GM23338 (cell line): ENCODE measurements around the gene MSANTD7. TPM values are rescaled to one million over a fixed set of nuclear protein-coding genes. Genes with fewer than 3 reads are reported as not detected.

ENCODE experiments used
- CREB1 ChIP-seq: fragments of 250-450 bp; sonication (Bioruptor Pico); IDR thresholded peaks from 2 replicates; pipeline ENCODE4 v1.5.0; 2020; ENCODE audit warnings: low read depth, mild to moderate bottlenecking, moderate library complexity
- EZH2 ChIP-seq: fragments of 200-600 bp; sonication (generic); IDR thresholded peaks from one replicate; pipeline ENCODE4 v1.8.0; 2017; ENCODE audit warnings: antibody characterized with exemption, mild to moderate bottlenecking, low read depth; ENCODE audit not compliant: unreplicated experiment
- POLR2AphosphoS5 ChIP-seq: IDR thresholded peaks from 2 replicates; pipeline ENCODE4 v1.6.1; 2016; ENCODE audit warnings: antibody characterized with exemption, low read depth
- polyA plus RNA-seq: library from polyadenylated mRNA; unstranded; fragments of >200 nt; fragmentation: Nextera tagmentation; extraction: Ambion mirVana; gene quantifications from 2 replicates; pipeline ENCODE4 v1.2.1, GENCODE V29; 2016
- total RNA-seq: library from RNA; depleted of rRNA; stranded (reverse); fragments of >200 nt; shearing (Covaris generic); gene quantifications from 2 replicates; pipeline ENCODE4 v1.2.3, GENCODE V29; 2014
- TF ChIP-seq, protein P1 (sequence below): fragments of 250-450 bp; sonication (Bioruptor Pico); IDR thresholded peaks from 2 replicates; pipeline ENCODE4 v1.5.0; 2020; ENCODE audit warnings: mild to moderate bottlenecking, moderate library complexity
- TF ChIP-seq, protein P2 (sequence below), 2 experiments: fragments of 200-600 bp in 1 of 2; sonication (generic) in 1 of 2; conservative IDR thresholded peaks; 2 replicates each; pipeline versions ENCODE4 v1.5.1 to v1.6.1; 2016 to 2017; ENCODE audit warnings: antibody characterized with exemption in 2 of 2, low read depth in 2 of 2, mild to moderate bottlenecking in 2 of 2, moderate library complexity in 1 of 2
- TF ChIP-seq, protein P3 (sequence below): IDR thresholded peaks from one replicate; pipeline ENCODE4 v1.6.1; 2018; ENCODE audit warnings: antibody characterized with exemption; ENCODE audit not compliant: unreplicated experiment
- TF ChIP-seq, protein P4 (sequence below): IDR thresholded peaks from 2 replicates; pipeline ENCODE4 v1.6.1; 2016; ENCODE audit warnings: antibody characterized with exemption

MSANTD7 gene
- total and polyA plus RNA-seq, 2 experiments from 2014 or later: 5.3 to 19.8 TPM

DNA sequence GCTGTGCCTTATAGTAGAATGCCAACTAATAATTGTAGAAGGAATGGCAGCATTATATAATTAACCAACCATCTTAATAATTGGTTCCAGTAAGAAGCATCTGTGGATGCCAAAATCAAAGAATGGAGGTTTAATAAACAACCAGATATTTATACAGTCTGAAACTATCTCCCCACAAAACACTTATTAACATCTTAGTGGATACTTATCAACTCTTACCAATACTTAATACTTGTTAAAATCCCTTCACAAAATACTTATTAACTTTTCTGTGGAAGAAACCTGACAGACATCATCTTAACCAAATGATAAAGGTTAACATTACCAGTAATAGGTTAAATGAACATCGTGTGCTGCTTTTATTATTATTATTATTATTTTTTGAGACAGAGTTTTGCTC lies 34.3 kb upstream of the MSANTD7 start (continued):
- TF ChIP-seq, protein P1, sequence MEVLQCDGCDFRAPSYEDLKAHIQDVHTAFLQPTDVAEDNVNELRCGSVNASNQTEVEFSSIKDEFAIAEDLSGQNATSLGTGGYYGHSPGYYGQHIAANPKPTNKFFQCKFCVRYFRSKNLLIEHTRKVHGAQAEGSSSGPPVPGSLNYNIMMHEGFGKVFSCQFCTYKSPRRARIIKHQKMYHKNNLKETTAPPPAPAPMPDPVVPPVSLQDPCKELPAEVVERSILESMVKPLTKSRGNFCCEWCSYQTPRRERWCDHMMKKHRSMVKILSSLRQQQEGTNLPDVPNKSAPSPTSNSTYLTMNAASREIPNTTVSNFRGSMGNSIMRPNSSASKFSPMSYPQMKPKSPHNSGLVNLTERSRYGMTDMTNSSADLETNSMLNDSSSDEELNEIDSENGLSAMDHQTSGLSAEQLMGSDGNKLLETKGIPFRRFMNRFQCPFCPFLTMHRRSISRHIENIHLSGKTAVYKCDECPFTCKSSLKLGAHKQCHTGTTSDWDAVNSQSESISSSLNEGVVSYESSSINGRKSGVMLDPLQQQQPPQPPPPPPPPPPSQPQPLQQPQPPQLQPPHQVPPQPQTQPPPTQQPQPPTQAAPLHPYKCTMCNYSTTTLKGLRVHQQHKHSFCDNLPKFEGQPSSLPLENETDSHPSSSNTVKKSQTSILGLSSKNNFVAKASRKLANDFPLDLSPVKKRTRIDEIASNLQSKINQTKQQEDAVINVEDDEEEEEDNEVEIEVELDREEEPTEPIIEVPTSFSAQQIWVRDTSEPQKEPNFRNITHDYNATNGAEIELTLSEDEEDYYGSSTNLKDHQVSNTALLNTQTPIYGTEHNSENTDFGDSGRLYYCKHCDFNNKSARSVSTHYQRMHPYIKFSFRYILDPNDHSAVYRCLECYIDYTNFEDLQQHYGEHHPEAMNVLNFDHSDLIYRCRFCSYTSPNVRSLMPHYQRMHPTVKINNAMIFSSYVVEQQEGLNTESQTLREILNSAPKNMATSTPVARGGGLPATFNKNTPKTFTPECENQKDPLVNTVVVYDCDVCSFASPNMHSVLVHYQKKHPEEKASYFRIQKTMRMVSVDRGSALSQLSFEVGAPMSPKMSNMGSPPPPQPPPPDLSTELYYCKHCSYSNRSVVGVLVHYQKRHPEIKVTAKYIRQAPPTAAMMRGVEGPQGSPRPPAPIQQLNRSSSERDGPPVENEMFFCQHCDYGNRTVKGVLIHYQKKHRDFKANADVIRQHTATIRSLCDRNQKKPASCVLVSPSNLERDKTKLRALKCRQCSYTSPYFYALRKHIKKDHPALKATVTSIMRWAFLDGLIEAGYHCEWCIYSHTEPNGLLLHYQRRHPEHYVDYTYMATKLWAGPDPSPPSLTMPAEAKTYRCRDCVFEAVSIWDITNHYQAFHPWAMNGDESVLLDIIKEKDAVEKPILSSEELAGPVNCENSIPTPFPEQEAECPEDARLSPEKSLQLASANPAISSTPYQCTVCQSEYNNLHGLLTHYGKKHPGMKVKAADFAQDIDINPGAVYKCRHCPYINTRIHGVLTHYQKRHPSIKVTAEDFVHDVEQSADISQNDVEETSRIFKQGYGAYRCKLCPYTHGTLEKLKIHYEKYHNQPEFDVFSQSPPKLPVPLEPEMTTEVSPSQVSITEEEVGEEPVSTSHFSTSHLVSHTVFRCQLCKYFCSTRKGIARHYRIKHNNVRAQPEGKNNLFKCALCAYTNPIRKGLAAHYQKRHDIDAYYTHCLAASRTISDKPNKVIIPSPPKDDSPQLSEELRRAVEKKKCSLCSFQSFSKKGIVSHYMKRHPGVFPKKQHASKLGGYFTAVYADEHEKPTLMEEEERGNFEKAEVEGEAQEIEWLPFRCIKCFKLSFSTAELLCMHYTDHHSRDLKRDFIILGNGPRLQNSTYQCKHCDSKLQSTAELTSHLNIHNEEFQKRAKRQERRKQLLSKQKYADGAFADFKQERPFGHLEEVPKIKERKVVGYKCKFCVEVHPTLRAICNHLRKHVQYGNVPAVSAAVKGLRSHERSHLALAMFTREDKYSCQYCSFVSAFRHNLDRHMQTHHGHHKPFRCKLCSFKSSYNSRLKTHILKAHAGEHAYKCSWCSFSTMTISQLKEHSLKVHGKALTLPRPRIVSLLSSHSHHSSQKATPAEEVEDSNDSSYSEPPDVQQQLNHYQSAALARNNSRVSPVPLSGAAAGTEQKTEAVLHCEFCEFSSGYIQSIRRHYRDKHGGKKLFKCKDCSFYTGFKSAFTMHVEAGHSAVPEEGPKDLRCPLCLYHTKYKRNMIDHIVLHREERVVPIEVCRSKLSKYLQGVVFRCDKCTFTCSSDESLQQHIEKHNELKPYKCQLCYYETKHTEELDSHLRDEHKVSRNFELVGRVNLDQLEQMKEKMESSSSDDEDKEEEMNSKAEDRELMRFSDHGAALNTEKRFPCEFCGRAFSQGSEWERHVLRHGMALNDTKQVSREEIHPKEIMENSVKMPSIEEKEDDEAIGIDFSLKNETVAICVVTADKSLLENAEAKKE: no peak
- TF ChIP-seq POLR2AphosphoS5: no peak
- no peak for TF ChIP-seq CREB1 (CRISPR knock-in tag)
- TF ChIP-seq, protein P2, sequence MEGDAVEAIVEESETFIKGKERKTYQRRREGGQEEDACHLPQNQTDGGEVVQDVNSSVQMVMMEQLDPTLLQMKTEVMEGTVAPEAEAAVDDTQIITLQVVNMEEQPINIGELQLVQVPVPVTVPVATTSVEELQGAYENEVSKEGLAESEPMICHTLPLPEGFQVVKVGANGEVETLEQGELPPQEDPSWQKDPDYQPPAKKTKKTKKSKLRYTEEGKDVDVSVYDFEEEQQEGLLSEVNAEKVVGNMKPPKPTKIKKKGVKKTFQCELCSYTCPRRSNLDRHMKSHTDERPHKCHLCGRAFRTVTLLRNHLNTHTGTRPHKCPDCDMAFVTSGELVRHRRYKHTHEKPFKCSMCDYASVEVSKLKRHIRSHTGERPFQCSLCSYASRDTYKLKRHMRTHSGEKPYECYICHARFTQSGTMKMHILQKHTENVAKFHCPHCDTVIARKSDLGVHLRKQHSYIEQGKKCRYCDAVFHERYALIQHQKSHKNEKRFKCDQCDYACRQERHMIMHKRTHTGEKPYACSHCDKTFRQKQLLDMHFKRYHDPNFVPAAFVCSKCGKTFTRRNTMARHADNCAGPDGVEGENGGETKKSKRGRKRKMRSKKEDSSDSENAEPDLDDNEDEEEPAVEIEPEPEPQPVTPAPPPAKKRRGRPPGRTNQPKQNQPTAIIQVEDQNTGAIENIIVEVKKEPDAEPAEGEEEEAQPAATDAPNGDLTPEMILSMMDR (conservative IDR thresholded peaks at IDR 0.05; ENCODE audit: low read depth in 2 of 2): no peak
- TF ChIP-seq EZH2: no peak
- TF ChIP-seq, protein P3, sequence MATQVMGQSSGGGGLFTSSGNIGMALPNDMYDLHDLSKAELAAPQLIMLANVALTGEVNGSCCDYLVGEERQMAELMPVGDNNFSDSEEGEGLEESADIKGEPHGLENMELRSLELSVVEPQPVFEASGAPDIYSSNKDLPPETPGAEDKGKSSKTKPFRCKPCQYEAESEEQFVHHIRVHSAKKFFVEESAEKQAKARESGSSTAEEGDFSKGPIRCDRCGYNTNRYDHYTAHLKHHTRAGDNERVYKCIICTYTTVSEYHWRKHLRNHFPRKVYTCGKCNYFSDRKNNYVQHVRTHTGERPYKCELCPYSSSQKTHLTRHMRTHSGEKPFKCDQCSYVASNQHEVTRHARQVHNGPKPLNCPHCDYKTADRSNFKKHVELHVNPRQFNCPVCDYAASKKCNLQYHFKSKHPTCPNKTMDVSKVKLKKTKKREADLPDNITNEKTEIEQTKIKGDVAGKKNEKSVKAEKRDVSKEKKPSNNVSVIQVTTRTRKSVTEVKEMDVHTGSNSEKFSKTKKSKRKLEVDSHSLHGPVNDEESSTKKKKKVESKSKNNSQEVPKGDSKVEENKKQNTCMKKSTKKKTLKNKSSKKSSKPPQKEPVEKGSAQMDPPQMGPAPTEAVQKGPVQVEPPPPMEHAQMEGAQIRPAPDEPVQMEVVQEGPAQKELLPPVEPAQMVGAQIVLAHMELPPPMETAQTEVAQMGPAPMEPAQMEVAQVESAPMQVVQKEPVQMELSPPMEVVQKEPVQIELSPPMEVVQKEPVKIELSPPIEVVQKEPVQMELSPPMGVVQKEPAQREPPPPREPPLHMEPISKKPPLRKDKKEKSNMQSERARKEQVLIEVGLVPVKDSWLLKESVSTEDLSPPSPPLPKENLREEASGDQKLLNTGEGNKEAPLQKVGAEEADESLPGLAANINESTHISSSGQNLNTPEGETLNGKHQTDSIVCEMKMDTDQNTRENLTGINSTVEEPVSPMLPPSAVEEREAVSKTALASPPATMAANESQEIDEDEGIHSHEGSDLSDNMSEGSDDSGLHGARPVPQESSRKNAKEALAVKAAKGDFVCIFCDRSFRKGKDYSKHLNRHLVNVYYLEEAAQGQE: no peak
- TF ChIP-seq, protein P4, sequence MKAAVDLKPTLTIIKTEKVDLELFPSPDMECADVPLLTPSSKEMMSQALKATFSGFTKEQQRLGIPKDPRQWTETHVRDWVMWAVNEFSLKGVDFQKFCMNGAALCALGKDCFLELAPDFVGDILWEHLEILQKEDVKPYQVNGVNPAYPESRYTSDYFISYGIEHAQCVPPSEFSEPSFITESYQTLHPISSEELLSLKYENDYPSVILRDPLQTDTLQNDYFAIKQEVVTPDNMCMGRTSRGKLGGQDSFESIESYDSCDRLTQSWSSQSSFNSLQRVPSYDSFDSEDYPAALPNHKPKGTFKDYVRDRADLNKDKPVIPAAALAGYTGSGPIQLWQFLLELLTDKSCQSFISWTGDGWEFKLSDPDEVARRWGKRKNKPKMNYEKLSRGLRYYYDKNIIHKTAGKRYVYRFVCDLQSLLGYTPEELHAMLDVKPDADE: no peak
